Skeletal muscle cell (primary cell): Measurements from ENCODE around the gene TSPAN4.

ENCODE experiments used
- DNase-seq: peaks from one replicate; pipeline ENCODE4 v3.0.0-alpha.2; 2010; ENCODE audit warnings: low read depth
- H3K4me3 ChIP-seq: 2 replicates; pipeline ENCODE4 v1.5.1; 2011; ENCODE audit warnings: low read depth, mild to moderate bottlenecking, control low read depth, low read length, moderate library complexity

The TSPAN4 gene

GRCh38 chr11:860234-861104 lies 17.8 kb downstream of the TSPAN4 start:
- no peak for DNase-seq
- no peak overlapping the region for H3K4me3 ChIP-seq

GRCh38 chr11:861105-861479 lies 18.4 kb downstream of the TSPAN4 start:
- no peak for DNase-seq
- H3K4me3 ChIP-seq, result no peak overlapping the region

- H3K4me3 ChIP-seq, result no peak overlapping the region
Measured at GRCh38 chr11:862081-862661, 19.5 kb downstream of the TSPAN4 start.

GRCh38 chr11:862696-863022 lies 20.0 kb downstream of the TSPAN4 start:
- H3K4me3 ChIP-seq, result no peak overlapping the region
- DNase-seq, result no peak

More at GRCh38 chr11:862081-862661, 19.5 kb downstream of the TSPAN4 start:
- no peak for DNase-seq

- H3K4me3 ChIP-seq, result no peak overlapping the region
- no peak for DNase-seq
Measured at GRCh38 chr11:863023-863909, 20.6 kb downstream of the TSPAN4 start.

- H3K4me3 ChIP-seq, result no peak overlapping the region
- DNase-seq, result no peak
Measured at GRCh38 chr11:863910-864827, 21.5 kb downstream of the TSPAN4 start.

GRCh38 chr11:864898-865297 lies 22.2 kb downstream of the TSPAN4 start:
- DNase-seq, result no peak

GRCh38 chr11:865462-866430 lies 23.1 kb downstream of the TSPAN4 start:
- H3K4me3 ChIP-seq, result no peak overlapping the region
- no peak for DNase-seq

More at GRCh38 chr11:864898-865297, 22.2 kb downstream of the TSPAN4 start:
- H3K4me3 ChIP-seq, result no peak overlapping the region

GRCh38 chr11:866481-866880 lies 23.8 kb downstream of the TSPAN4 start:
- no peak overlapping the region for H3K4me3 ChIP-seq
- no peak for DNase-seq

- H3K4me3 ChIP-seq, result no peak overlapping the region
- DNase-seq, result no peak
Measured at GRCh38 chr11:867856-868358, 25.3 kb downstream of the TSPAN4 start.

GRCh38 chr11:868394-868793 lies 25.7 kb downstream of the TSPAN4 start:
- no peak for DNase-seq
- H3K4me3 ChIP-seq, result no peak overlapping the region

- no peak for DNase-seq
- no peak overlapping the region for H3K4me3 ChIP-seq
Measured at GRCh38 chr11:868802-869201, 26.1 kb downstream of the TSPAN4 start.

- no peak for DNase-seq
- no peak overlapping the region for H3K4me3 ChIP-seq
Measured at GRCh38 chr11:869399-870126, 26.9 kb downstream of the TSPAN4 start.

GRCh38 chr11:870127-870413 lies 27.4 kb downstream of the TSPAN4 start:
- H3K4me3 ChIP-seq, result no peak overlapping the region
- DNase-seq, result no peak

- no peak for DNase-seq
Measured at GRCh38 chr11:870418-870817, 27.8 kb downstream of the TSPAN4 start.

GRCh38 chr11:871472-871871 lies 28.8 kb downstream of the TSPAN4 start:
- no peak for DNase-seq
- H3K4me3 ChIP-seq, result no peak overlapping the region

More at GRCh38 chr11:870418-870817, 27.8 kb downstream of the TSPAN4 start:
- H3K4me3 ChIP-seq, result no peak overlapping the region

GRCh38 chr11:872799-873198 lies 30.1 kb downstream of the TSPAN4 start:
- no peak overlapping the region for H3K4me3 ChIP-seq
- DNase-seq, result no peak
